ENCODE measurements around the gene FAAP20.

FAAP20 gene

GRCh38 chr1:2229911-2230731 lies 35.5 kb upstream of the FAAP20 start:
- DNase-seq, result no peak

GRCh38 chr1:2229037-2229864 lies 34.7 kb upstream of the FAAP20 start:
- DNase-seq, result peak; percentile 74

- DNase-seq, result peak; percentile 31
These were observed 34.1 kb upstream of the FAAP20 start for GRCh38 chr1:2228694-2229036.

GRCh38 chr1:2228157-2228594 lies 33.6 kb upstream of the FAAP20 start, which contains the start of gene SKI:
Gene SKI, plus strand, starts transcription at chr1:2228319. Its CDS starts 448 bp downstream, at chr1:2228767.
- no peak for DNase-seq

- DNase-seq, result peak; percentile 98
These were observed 33.0 kb upstream of the FAAP20 start for GRCh38 chr1:2227346-2228156.

- DNase-seq, result no peak
These were observed 32.2 kb upstream of the FAAP20 start for GRCh38 chr1:2226525-2227345.

GRCh38 chr1:2224631-2225428 lies 30.3 kb upstream of the FAAP20 start:
- DNase-seq, result no peak

GRCh38 chr1:2224170-2224584 lies 29.6 kb upstream of the FAAP20 start:
- DNase-seq, result no peak

- no peak for DNase-seq
These were observed 26.7 kb upstream of the FAAP20 start for GRCh38 chr1:2221271-2221670.

- no peak for DNase-seq
These were observed 22.1 kb upstream of the FAAP20 start for GRCh38 chr1:2216767-2217058.

GRCh38 chr1:2215909-2216766 lies 21.6 kb upstream of the FAAP20 start:
- DNase-seq, result no peak

- DNase-seq, result no peak
These were observed 20.8 kb upstream of the FAAP20 start for GRCh38 chr1:2215329-2215728.

GRCh38 chr1:2214541-2215241 lies 20.1 kb upstream of the FAAP20 start:
- no peak for DNase-seq

GRCh38 chr1:2213576-2214505 lies 19.3 kb upstream of the FAAP20 start:
- DNase-seq, result no peak

- DNase-seq, result peak; percentile 52
These were observed 18.2 kb upstream of the FAAP20 start for GRCh38 chr1:2212532-2213491.

GRCh38 chr1:2212274-2212531 lies 17.6 kb upstream of the FAAP20 start:
- no peak for DNase-seq

- DNase-seq, result no peak
These were observed 16.2 kb upstream of the FAAP20 start for GRCh38 chr1:2210786-2211185.

All from activated CD4-positive, alpha-beta T cell treated with anti-CD3 and anti-CD28 coated beads, Interleukin-2, amount 50 U/mL, for 16 hours (primary cell).